ENCODE measurements around the gene PKP4. TPM values are rescaled to one million over a fixed set of nuclear protein-coding genes. Genes with fewer than 3 reads are reported as not detected.

PKP4 gene
- total RNA-seq, 1 experiment from 2014 or later: 67.7 TPM

- no peaks in the 10 kb centered on the region for H3K27me3 ChIP-seq (replicated peaks; ENCODE audit: insufficient read depth, low read depth, low read length, poor library complexity)
Measured at GRCh38 chr2:158671360-158672245, 214.9 kb downstream of the PKP4 start.

GRCh38 chr2:158676295-158676694 is 219.5 kb downstream of the PKP4 start:
- intact Hi-C loops (cut with micrococcal nuclease; ENCODE audit: unreplicated experiment): no loop called here
- TF ChIP-seq EZH2 (IDR thresholded peaks at IDR 0.05; ENCODE audit: borderline replicate concordance, low read depth, low read length, poor library complexity, severe bottlenecking): no peak
- TF ChIP-seq CTCF (conservative IDR thresholded peaks at IDR 0.05; ENCODE audit: low read depth, low read length): no peak
- no peaks in the 10 kb centered on the region for H3K9me3 ChIP-seq (ENCODE audit: low read depth, low read length, poor library complexity, severe bottlenecking)
- H3K27me3 ChIP-seq (replicated peaks; ENCODE audit: insufficient read depth, low read depth, low read length, poor library complexity): no peaks in the 10 kb centered on the region
- POLR2A ChIA-PET (ENCODE audit: low non-redundant PET): no interaction called here
- peaks cover 23% of the 10 kb centered on the region for H3K36me3 ChIP-seq (ENCODE audit: insufficient read depth, low read length, poor library complexity, severe bottlenecking)
- no peak overlapping the region for H3K4me3 ChIP-seq (ENCODE audit: low read depth, low read length, poor library complexity, severe bottlenecking)
- no peak overlapping the region for H3K27ac ChIP-seq (ENCODE audit: low read depth, low read length, poor library complexity, severe bottlenecking)
- CTCF ChIA-PET: no interaction called here
- BruUV-seq (replicated peaks): no TSS peak
- no peak for DNase-seq (ENCODE audit: low spot score)
- no peaks in the 10 kb centered on the region for H3K4me1 ChIP-seq (ENCODE audit: insufficient read depth, low read length, poor library complexity, severe bottlenecking)

More at GRCh38 chr2:158671360-158672245, 214.9 kb downstream of the PKP4 start:
- CTCF ChIA-PET: no interaction called here
- Histone ChIP-seq H3K9me3 (ENCODE audit: low read depth, low read length, poor library complexity, severe bottlenecking) (no peaks in the 10 kb centered on the region), H3K4me3 (ENCODE audit: low read depth, low read length, poor library complexity, severe bottlenecking) (no peak overlapping the region), H3K27ac (ENCODE audit: low read depth, low read length, poor library complexity, severe bottlenecking) (no peak overlapping the region), H3K4me1 (ENCODE audit: insufficient read depth, low read length, poor library complexity, severe bottlenecking) (no peaks in the 10 kb centered on the region), H3K36me3 (ENCODE audit: insufficient read depth, low read length, poor library complexity, severe bottlenecking) (peaks cover 15% of the 10 kb centered on the region)
- POLR2A ChIA-PET (ENCODE audit: low non-redundant PET): no interaction called here
- DNase-seq (ENCODE audit: low spot score): no peak
- TF ChIP-seq EZH2 (IDR thresholded peaks at IDR 0.05; ENCODE audit: borderline replicate concordance, low read depth, low read length, poor library complexity, severe bottlenecking) (no peak), CTCF (conservative IDR thresholded peaks at IDR 0.05; ENCODE audit: low read depth, low read length) (no peak)
- BruUV-seq (replicated peaks): no TSS peak
- intact Hi-C loops (cut with micrococcal nuclease; ENCODE audit: unreplicated experiment): no loop called here

GRCh38 chr2:158676696-158677095 is 219.9 kb downstream of the PKP4 start:
- no peak overlapping the region for H3K4me3 ChIP-seq (ENCODE audit: low read depth, low read length, poor library complexity, severe bottlenecking)
- H3K27ac ChIP-seq (ENCODE audit: low read depth, low read length, poor library complexity, severe bottlenecking): no peak overlapping the region
- no peaks in the 10 kb centered on the region for H3K9me3 ChIP-seq (ENCODE audit: low read depth, low read length, poor library complexity, severe bottlenecking)
- TF ChIP-seq CTCF (conservative IDR thresholded peaks at IDR 0.05; ENCODE audit: low read depth, low read length): no peak
- TF ChIP-seq EZH2 (IDR thresholded peaks at IDR 0.05; ENCODE audit: borderline replicate concordance, low read depth, low read length, poor library complexity, severe bottlenecking): no peak
- ChIA-PET POLR2A (ENCODE audit: low non-redundant PET) (no interaction called here), CTCF (no interaction called here)
- no peaks in the 10 kb centered on the region for H3K27me3 ChIP-seq (replicated peaks; ENCODE audit: insufficient read depth, low read depth, low read length, poor library complexity)
- intact Hi-C loops (cut with micrococcal nuclease; ENCODE audit: unreplicated experiment): no loop called here
- peaks cover 23% of the 10 kb centered on the region for H3K36me3 ChIP-seq (ENCODE audit: insufficient read depth, low read length, poor library complexity, severe bottlenecking)
- no TSS peak for BruUV-seq (replicated peaks)
- H3K4me1 ChIP-seq (ENCODE audit: insufficient read depth, low read length, poor library complexity, severe bottlenecking): no peaks in the 10 kb centered on the region
- DNase-seq (ENCODE audit: low spot score): no peak

Data from A673 (cell line).